ENCODE results near the gene CABLES1. TPM values are rescaled to one million over a fixed set of nuclear protein-coding genes. Genes with fewer than 3 reads are reported as not detected.

Gene CABLES1
- total RNA-seq, 1 experiment from 2014 or later = 7.1 TPM

GRCh38 chr18:23165271-23166068, 30.2 kb downstream of the CABLES1 start:
- DNase-seq (ENCODE audit: low read depth) = no peak

GRCh38 chr18:23166891-23167541, 31.7 kb downstream of the CABLES1 start:
- DNase-seq (ENCODE audit: low read depth) = no peak

- DNase-seq (ENCODE audit: low read depth) = no peak
Measured at GRCh38 chr18:23169673-23170044, 34.4 kb downstream of the CABLES1 start.

- DNase-seq (ENCODE audit: low read depth) = no peak
Measured at GRCh38 chr18:23170137-23170536, 34.9 kb downstream of the CABLES1 start.

- no peak for DNase-seq (ENCODE audit: low read depth)
Measured at GRCh38 chr18:23171581-23172156, 36.4 kb downstream of the CABLES1 start.

- no peak for DNase-seq (ENCODE audit: low read depth)
Measured at GRCh38 chr18:23172591-23173380, 37.5 kb downstream of the CABLES1 start.

GRCh38 chr18:23173912-23174311, 38.6 kb downstream of the CABLES1 start:
- DNase-seq (ENCODE audit: low read depth) = no peak

- DNase-seq (ENCODE audit: low read depth) = no peak
Measured at GRCh38 chr18:23176701-23177432, 41.6 kb downstream of the CABLES1 start.

- DNase-seq (ENCODE audit: low read depth) = no peak
Measured at GRCh38 chr18:23177433-23178072, 42.3 kb downstream of the CABLES1 start.

- no peak for DNase-seq (ENCODE audit: low read depth)
Measured at GRCh38 chr18:23178201-23178600, 42.9 kb downstream of the CABLES1 start.

GRCh38 chr18:23178661-23179081, 43.4 kb downstream of the CABLES1 start:
- DNase-seq (ENCODE audit: low read depth) = no peak

- no peak for DNase-seq (ENCODE audit: low read depth)
Measured at GRCh38 chr18:23179416-23179815, 44.1 kb downstream of the CABLES1 start.

- DNase-seq (ENCODE audit: low read depth) = no peak
Measured at GRCh38 chr18:23181547-23181946, 46.3 kb downstream of the CABLES1 start.

GRCh38 chr18:23182606-23183005, 47.3 kb downstream of the CABLES1 start:
- DNase-seq (ENCODE audit: low read depth) = no peak

- no peak for DNase-seq (ENCODE audit: low read depth)
Measured at GRCh38 chr18:23183411-23184150, 48.3 kb downstream of the CABLES1 start.

- no peak for DNase-seq (ENCODE audit: low read depth)
Measured at GRCh38 chr18:23186781-23187180, 51.5 kb downstream of the CABLES1 start.

- no peak for DNase-seq (ENCODE audit: low read depth)
Measured at GRCh38 chr18:23188068-23188760, 52.9 kb downstream of the CABLES1 start.

GRCh38 chr18:23189099-23189498, 53.8 kb downstream of the CABLES1 start:
- DNase-seq (ENCODE audit: low read depth) = no peak

Data from LHCN-M2 (cell line).